H1 (cell line): ENCODE results near the gene RGS5. TPM values are rescaled to one million over a fixed set of nuclear protein-coding genes. Genes with fewer than 3 reads are reported as not detected.

Experiments
- CTCF ChIA-PET: fragments of 300-600 bp; sonication (Branson Sonifier 250); formaldehyde crosslinking; loops from one replicate; lab custom pipeline; 2021; ENCODE audit not compliant: partially characterized antibody; lab: Charles Lee
- POLR2A ChIA-PET: fragments of 300-600 bp; sonication (Branson Sonifier 250); formaldehyde crosslinking; loops from one replicate; lab custom pipeline; 2021; ENCODE audit warnings: inconsistent platforms; ENCODE audit not compliant: partially characterized antibody; lab: Charles Lee
- DNase-seq, 2 experiments: peaks; one replicate each; pipeline versions ENCODE4 v3.0.0 to v3.0.0-alpha.2; 2010 to 2022; ENCODE audit warnings: low spot score in 2 of 2, low read depth in 1 of 2, mixed read lengths in 1 of 2
- FAIRE-seq: peaks from 2 replicates; lab custom pipeline; 2011; peaks lifted over from hg19 to GRCh38; lab: Jason Lieb, UNC
- H2AFZ ChIP-seq: 2 replicates; pipeline ENCODE4 v1.8.1; 2012; ENCODE audit warnings: low read length, inconsistent platforms
- H2AK5ac ChIP-seq: 2 replicates; pipeline ENCODE4 v1.6.1; 2013; ENCODE audit warnings: low read depth, low read length
- H2BK120ac ChIP-seq: replicated peaks from 2 replicates; pipeline ENCODE3; 2013; ENCODE audit warnings: low read depth, low read length, inconsistent platforms
- H2BK12ac ChIP-seq: 2 replicates; pipeline ENCODE4 v1.6.1; 2013; ENCODE audit warnings: low read depth, low read length
- H2BK15ac ChIP-seq: 2 replicates; pipeline ENCODE4 v1.6.1; 2013; ENCODE audit warnings: low read length
- H2BK20ac ChIP-seq: 2 replicates; pipeline ENCODE4 v1.6.1; 2013; ENCODE audit warnings: low read length
- H2BK5ac ChIP-seq: 2 replicates; pipeline ENCODE4 v1.6.1; 2013; ENCODE audit warnings: low read depth, low read length
- H3K14ac ChIP-seq: 2 replicates; pipeline ENCODE4 v1.6.1; 2013; ENCODE audit warnings: inconsistent platforms; ENCODE audit not compliant: insufficient read length
- H3K18ac ChIP-seq: 2 replicates; pipeline ENCODE4 v1.6.1; 2013; ENCODE audit warnings: low read length; ENCODE audit errors: extremely low read depth
- H3K23ac ChIP-seq: 2 replicates; pipeline ENCODE4 v1.6.1; 2013; ENCODE audit warnings: inconsistent platforms; ENCODE audit not compliant: insufficient read length
- H3K23me2 ChIP-seq: 2 replicates; pipeline ENCODE4 v1.6.1; 2013; ENCODE audit warnings: low read depth, low read length
- H3K27ac ChIP-seq: 2 replicates; pipeline ENCODE4 v1.6.1; 2011; ENCODE audit warnings: low read depth, low read length, inconsistent platforms
- H3K27me3 ChIP-seq, 4 experiments: replicated peaks in 1 of 4; 1 replicate in 1 of 4; 2 replicates in 3 of 4; pipeline versions ENCODE4 v1.6.1 to v1.8.1; 2011 to 2013; ENCODE audit warnings: low read length in 3 of 4, mild to moderate bottlenecking in 3 of 4, inconsistent platforms in 2 of 4, mixed read lengths in 2 of 4, moderate library complexity in 1 of 4; ENCODE audit not compliant: control insufficient read depth in 3 of 4, insufficient read depth in 3 of 4; ENCODE audit errors: extremely low read depth in 1 of 4
- H3K36me3 ChIP-seq, 4 experiments: 2 replicates each; pipeline versions ENCODE4 v1.6.1 to v1.8.1; 2011 to 2013; ENCODE audit warnings: mild to moderate bottlenecking in 4 of 4, low read length in 3 of 4, moderate library complexity in 2 of 4, control low read depth in 1 of 4, inconsistent platforms in 1 of 4; ENCODE audit not compliant: insufficient read depth in 4 of 4, control insufficient read depth in 2 of 4
- H3K4ac ChIP-seq: replicated peaks from 2 replicates; pipeline ENCODE3; 2013; ENCODE audit warnings: low read length, low read depth, mixed read lengths, inconsistent platforms; ENCODE audit not compliant: insufficient read length
- H3K4me1 ChIP-seq, 4 experiments: replicated peaks in 1 of 4; 1 replicate in 1 of 4; 2 replicates in 3 of 4; pipeline versions ENCODE4 v1.6.1 to v1.8.1; 2011 to 2013; ENCODE audit warnings: low read length in 3 of 4, inconsistent platforms in 2 of 4, mixed read lengths in 1 of 4; ENCODE audit not compliant: insufficient read depth in 4 of 4, control insufficient read depth in 3 of 4
- H3K4me2 ChIP-seq, 2 experiments: 2 replicates each; pipeline versions ENCODE4 v1.6.1 to v1.8.1; 2011 to 2013; ENCODE audit warnings: low read depth in 2 of 2, low read length in 2 of 2, control low read depth in 1 of 2, inconsistent platforms in 1 of 2, mild to moderate bottlenecking in 1 of 2; ENCODE audit not compliant: insufficient read depth in 1 of 2
- H3K4me3 ChIP-seq, 4 experiments: fragments of 200-600, 300-600 bp in 1 of 4; sonication (generic), shearing (Covaris generic), sonication (Bioruptor Twin) in 1 of 4; 2 replicates each; pipeline versions ENCODE4 v1.5.1 to v1.8.1; 2011 to 2016; ENCODE audit warnings: low read length in 4 of 4, low read depth in 3 of 4, control low read depth in 2 of 4, inconsistent platforms in 2 of 4, mild to moderate bottlenecking in 2 of 4, mixed read lengths in 1 of 4, moderate library complexity in 1 of 4; ENCODE audit not compliant: insufficient read depth in 2 of 4; ENCODE audit errors: extremely low read depth in 1 of 4
- H3K56ac ChIP-seq: replicated peaks from 2 replicates; pipeline ENCODE3; 2013; ENCODE audit warnings: low read depth, mild to moderate bottlenecking, mixed read lengths, low read length, inconsistent platforms; ENCODE audit not compliant: insufficient read length
- H3K79me1 ChIP-seq: 2 replicates; pipeline ENCODE4 v1.6.1; 2013; ENCODE audit warnings: low read depth, low read length, control low read depth
- H3K79me2 ChIP-seq, 2 experiments: 2 replicates each; pipeline versions ENCODE4 v1.6.1 to v1.8.1; 2012 to 2013; ENCODE audit warnings: low read length in 2 of 2, mild to moderate bottlenecking in 2 of 2, inconsistent platforms in 1 of 2; ENCODE audit not compliant: insufficient read depth in 2 of 2, control insufficient read depth in 1 of 2
- H3K9ac ChIP-seq, 4 experiments: replicated peaks in 1 of 4; 1 replicate in 1 of 4; 2 replicates in 3 of 4; pipeline versions ENCODE4 v1.6.1 to v1.8.1; 2011 to 2013; ENCODE audit warnings: low read depth in 3 of 4, low read length in 3 of 4, control low read depth in 2 of 4, mild to moderate bottlenecking in 2 of 4, moderate library complexity in 2 of 4, inconsistent platforms in 1 of 4; ENCODE audit errors: extremely low read depth in 1 of 4
- H3K9me3 ChIP-seq, 2 experiments: 2 replicates each; pipeline versions ENCODE4 v1.6.1 to v1.8.1; 2012 to 2013; ENCODE audit warnings: mild to moderate bottlenecking in 2 of 2, moderate library complexity in 2 of 2, control low read depth in 1 of 2, inconsistent platforms in 1 of 2, low read depth in 1 of 2, low read length in 1 of 2, mixed read lengths in 1 of 2; ENCODE audit not compliant: insufficient read depth in 2 of 2
- H4K20me1 ChIP-seq, 2 experiments: replicated peaks in 1 of 2; 2 replicates each; pipeline versions ENCODE3 to v1.8.1; 2011 to 2013; ENCODE audit warnings: inconsistent platforms in 2 of 2, low read length in 2 of 2, mild to moderate bottlenecking in 1 of 2; ENCODE audit not compliant: insufficient read depth in 2 of 2, control insufficient read depth in 1 of 2
- H4K5ac ChIP-seq: 2 replicates; pipeline ENCODE4 v1.6.1; 2013; ENCODE audit warnings: low read length, low read depth, mixed read lengths, inconsistent platforms; ENCODE audit not compliant: insufficient read length
- H4K8ac ChIP-seq: 2 replicates; pipeline ENCODE4 v1.8.0; 2013; ENCODE audit warnings: mild to moderate bottlenecking, moderate library complexity, low read length, inconsistent platforms; ENCODE audit not compliant: insufficient read depth; ENCODE audit errors: extremely low read depth
- H4K91ac ChIP-seq: replicated peaks from 2 replicates; pipeline ENCODE3; 2013; ENCODE audit warnings: low read length, mixed read lengths, inconsistent platforms; ENCODE audit not compliant: insufficient read length
- FOSL1 ChIP-seq: IDR thresholded peaks from 2 replicates; pipeline ENCODE4 v1.6.1; 2011; ENCODE audit warnings: mild to moderate bottlenecking, low read depth, low read length, moderate library complexity; ENCODE audit not compliant: insufficient read depth
- MAFK ChIP-seq: IDR thresholded peaks from 2 replicates; pipeline ENCODE4 v1.6.1; 2012; ENCODE audit warnings: low read depth, mild to moderate bottlenecking, improper control_type of control experiment, low read length
- RFX5 ChIP-seq: IDR thresholded peaks from 2 replicates; pipeline ENCODE4 v1.6.1; 2011; ENCODE audit warnings: low read depth, low read length, improper control_type of control experiment, borderline replicate concordance
- TCF12 ChIP-seq: IDR thresholded peaks from 2 replicates; pipeline ENCODE4 v1.6.1; 2011; ENCODE audit warnings: low read depth, mild to moderate bottlenecking, low read length
- WGBS, 2 experiments: shearing (Covaris generic) in 1 of 2; methylation state at CpG; one replicate each; pipeline versions ENCODE4 v1.1.6 to v1.1.7; 2013 to 2015; ENCODE audit warnings: low lambda C conversion rate in 2 of 2, mixed read lengths in 2 of 2, inconsistent platforms in 1 of 2, low coverage in 1 of 2, missing lambda C conversion rate in 1 of 2; ENCODE audit not compliant: insufficient replicate concordance in 2 of 2, insufficient coverage in 1 of 2, insufficient read length in 1 of 2; ENCODE audit errors: extremely low coverage in 1 of 2, missing lambda C conversion rate in 1 of 2; 5-methylcytosine and 5-hydroxymethylcytosine counted together
- polyA plus RNA-seq, 7 experiments: library from polyadenylated mRNA; depleted of rRNA in 3 of 7; stranded (reverse) in 5 of 7; unstranded in 2 of 7; fragments of >200 nt in 5 of 7; fragments of 200-250 nt in 2 of 7; gene quantifications; 1 replicate in 5 of 7; 2 replicates in 1 of 7; 4 replicates in 1 of 7; pipeline versions ENCODE4 v1.2.1 to v1.2.3, GENCODE V29; 2011 to 2013; ENCODE audit warnings: missing spikeins in 2 of 7, mixed read lengths in 2 of 7
- total RNA-seq: library from RNA; stranded (reverse); fragmentation: NEBNext Ultra II Directional; extraction: Animal tissue kit (Norgen Biotek cat#: 25700); gene quantifications from 2 replicates; pipeline ENCODE4 v1.2.1, GENCODE V29; 2021
- TF ChIP-seq, protein P1 (sequence below): IDR thresholded peaks from 2 replicates; pipeline ENCODE4 v1.6.1; 2012; ENCODE audit warnings: low read length, inconsistent platforms

The RGS5 gene
- total and polyA plus RNA-seq, 2 of the 8 experiments (the other 6 are each of a cell fraction or from before 2014, with no cell fraction given): 75.5 to 103 TPM

DNA sequence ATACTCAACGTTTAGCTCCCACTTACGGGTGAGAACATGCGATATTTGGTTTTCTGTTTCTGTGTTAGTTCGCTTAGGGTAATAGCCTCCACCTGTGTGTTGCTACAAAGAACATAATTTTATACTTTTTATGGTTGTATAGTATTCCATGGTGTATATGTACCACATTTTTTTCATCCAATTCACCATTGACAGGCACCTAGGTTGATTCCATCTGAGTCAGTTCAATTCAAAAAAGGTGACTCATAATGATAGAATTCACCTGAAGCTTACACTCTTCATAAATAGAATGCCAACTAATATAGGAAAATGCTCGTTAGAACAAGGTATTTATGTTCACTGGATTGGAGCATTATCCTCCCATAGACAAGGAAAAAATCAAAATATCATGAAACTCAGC lies 95.1 kb downstream of the RGS5 start:
- 83% methylated on average over 5 of the region's 5 CpGs; no CpG with 5 or more reads in 1 of the 2 experiments for WGBS, 2 experiments
- H3K27ac ChIP-seq: no peak overlapping the region
- H4K20me1 ChIP-seq: no peaks in the 10 kb centered on the region
- no peak overlapping the region for H2BK15ac ChIP-seq
- H3K4ac ChIP-seq: no peak overlapping the region
- TF ChIP-seq RFX5 (no peak), MAFK (no peak), FOSL1 (no peak), TCF12 (no peak)
- TF ChIP-seq, protein P1, sequence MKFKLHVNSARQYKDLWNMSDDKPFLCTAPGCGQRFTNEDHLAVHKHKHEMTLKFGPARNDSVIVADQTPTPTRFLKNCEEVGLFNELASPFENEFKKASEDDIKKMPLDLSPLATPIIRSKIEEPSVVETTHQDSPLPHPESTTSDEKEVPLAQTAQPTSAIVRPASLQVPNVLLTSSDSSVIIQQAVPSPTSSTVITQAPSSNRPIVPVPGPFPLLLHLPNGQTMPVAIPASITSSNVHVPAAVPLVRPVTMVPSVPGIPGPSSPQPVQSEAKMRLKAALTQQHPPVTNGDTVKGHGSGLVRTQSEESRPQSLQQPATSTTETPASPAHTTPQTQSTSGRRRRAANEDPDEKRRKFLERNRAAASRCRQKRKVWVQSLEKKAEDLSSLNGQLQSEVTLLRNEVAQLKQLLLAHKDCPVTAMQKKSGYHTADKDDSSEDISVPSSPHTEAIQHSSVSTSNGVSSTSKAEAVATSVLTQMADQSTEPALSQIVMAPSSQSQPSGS: no peak
- H4K91ac ChIP-seq: no peak overlapping the region
- no peak overlapping the region for H4K5ac ChIP-seq
- no peak overlapping the region for H2BK120ac ChIP-seq
- DNase-seq: no peak
- H3K18ac ChIP-seq: no peak overlapping the region
- H3K9me3 ChIP-seq: peaks cover 0 to 5% of the 10 kb centered on the region in 2 experiments; a peak in 2 of 4 replicates
- H2AFZ ChIP-seq: no peak overlapping the region
- no peaks in the 10 kb centered on the region for H3K36me3 ChIP-seq
- no peaks in the 10 kb centered on the region for H3K23me2 ChIP-seq
- POLR2A ChIA-PET: no interaction called here
- H4K8ac ChIP-seq: no peak overlapping the region
- no peaks in the 10 kb centered on the region for H3K79me2 ChIP-seq
- no peak overlapping the region for H2BK12ac ChIP-seq
- H2AK5ac ChIP-seq: no peak overlapping the region
- CTCF ChIA-PET: interaction anchor here (1.2 to 1.3 kb wide), 2 partner anchors 40 to 207 kb away, joined by 3 to 4 read pairs; no protein-coding TSS in a partner anchor
- H3K4me3 ChIP-seq: no peak overlapping the region
- no peak overlapping the region for H3K14ac ChIP-seq
- H3K4me2 ChIP-seq: no peak overlapping the region
- H3K9ac ChIP-seq: no peak overlapping the region
- H3K56ac ChIP-seq: no peak overlapping the region
- H3K27me3 ChIP-seq: no peaks in the 10 kb centered on the region
- H2BK5ac ChIP-seq: no peak overlapping the region
- FAIRE-seq: no peak
- H3K23ac ChIP-seq: no peak overlapping the region
- no peaks in the 10 kb centered on the region for H3K79me1 ChIP-seq
- no peaks in the 10 kb centered on the region for H3K4me1 ChIP-seq
- H2BK20ac ChIP-seq: no peak overlapping the region
